ENCODE results near the gene ARSJ.

DNA sequence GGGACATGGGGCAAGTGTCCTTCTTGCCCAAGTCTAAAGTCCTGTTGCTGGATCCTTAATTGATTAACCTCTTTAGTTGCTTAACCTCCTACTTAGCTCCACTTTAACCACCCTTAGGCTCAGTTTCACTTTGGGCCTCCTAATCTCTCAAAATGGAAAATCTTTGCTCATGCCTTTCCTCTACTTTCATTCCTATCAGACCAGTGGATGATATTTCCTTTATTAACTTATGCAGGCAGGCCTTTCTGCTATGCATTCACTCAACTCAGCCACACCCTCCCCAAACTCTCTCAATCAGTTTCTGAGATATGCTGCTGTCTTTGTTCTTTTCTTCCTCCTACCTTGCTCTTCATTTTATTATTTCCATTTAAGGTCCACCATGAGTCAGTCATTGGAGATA, 14.4 kb upstream of the ARSJ start:
- TF ChIP-seq, protein P1, sequence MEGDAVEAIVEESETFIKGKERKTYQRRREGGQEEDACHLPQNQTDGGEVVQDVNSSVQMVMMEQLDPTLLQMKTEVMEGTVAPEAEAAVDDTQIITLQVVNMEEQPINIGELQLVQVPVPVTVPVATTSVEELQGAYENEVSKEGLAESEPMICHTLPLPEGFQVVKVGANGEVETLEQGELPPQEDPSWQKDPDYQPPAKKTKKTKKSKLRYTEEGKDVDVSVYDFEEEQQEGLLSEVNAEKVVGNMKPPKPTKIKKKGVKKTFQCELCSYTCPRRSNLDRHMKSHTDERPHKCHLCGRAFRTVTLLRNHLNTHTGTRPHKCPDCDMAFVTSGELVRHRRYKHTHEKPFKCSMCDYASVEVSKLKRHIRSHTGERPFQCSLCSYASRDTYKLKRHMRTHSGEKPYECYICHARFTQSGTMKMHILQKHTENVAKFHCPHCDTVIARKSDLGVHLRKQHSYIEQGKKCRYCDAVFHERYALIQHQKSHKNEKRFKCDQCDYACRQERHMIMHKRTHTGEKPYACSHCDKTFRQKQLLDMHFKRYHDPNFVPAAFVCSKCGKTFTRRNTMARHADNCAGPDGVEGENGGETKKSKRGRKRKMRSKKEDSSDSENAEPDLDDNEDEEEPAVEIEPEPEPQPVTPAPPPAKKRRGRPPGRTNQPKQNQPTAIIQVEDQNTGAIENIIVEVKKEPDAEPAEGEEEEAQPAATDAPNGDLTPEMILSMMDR (IDR thresholded peaks at IDR 0.05): no peak
- TF ChIP-seq POLR2A (IDR thresholded peaks at IDR 0.05; ENCODE audit: low read depth) (no peak), EP300 (IDR thresholded peaks at IDR 0.05) (no peak)

Measured in esophagus muscularis mucosa (tissue), 4 donors.